ENCODE measurements around the gene SPEG. TPM values are rescaled to one million over a fixed set of nuclear protein-coding genes. Genes with fewer than 3 reads are reported as not detected.

The SPEG gene
- total and polyA plus RNA-seq, 2 of the 8 experiments (the other 6 are each of a cell fraction or from before 2014, with no cell fraction given) = 19.9 to 32.0 TPM

DNA sequence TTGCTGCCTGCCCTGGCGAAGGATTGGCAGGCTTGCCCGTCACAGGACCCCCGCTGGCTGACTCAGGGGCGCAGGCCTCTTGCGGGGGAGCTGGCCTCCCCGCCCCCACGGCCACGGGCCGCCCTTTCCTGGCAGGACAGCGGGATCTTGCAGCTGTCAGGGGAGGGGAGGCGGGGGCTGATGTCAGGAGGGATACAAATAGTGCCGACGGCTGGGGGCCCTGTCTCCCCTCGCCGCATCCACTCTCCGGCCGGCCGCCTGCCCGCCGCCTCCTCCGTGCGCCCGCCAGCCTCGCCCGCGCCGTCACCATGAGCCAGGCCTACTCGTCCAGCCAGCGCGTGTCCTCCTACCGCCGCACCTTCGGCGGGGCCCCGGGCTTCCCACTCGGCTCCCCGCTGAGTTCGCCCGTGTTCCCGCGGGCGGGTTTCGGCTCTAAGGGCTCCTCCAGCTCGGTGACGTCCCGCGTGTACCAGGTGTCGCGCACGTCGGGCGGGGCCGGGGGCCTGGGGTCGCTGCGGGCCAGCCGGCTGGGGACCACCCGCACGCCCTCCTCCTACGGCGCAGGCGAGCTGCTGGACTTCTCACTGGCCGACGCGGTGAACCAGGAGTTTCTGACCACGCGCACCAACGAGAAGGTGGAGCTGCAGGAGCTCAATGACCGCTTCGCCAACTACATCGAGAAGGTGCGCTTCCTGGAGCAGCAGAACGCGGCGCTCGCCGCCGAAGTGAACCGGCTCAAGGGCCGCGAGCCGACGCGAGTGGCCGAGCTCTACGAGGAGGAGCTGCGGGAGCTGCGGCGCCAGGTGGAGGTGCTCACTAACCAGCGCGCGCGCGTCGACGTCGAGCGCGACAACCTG is 16.3 kb upstream of the SPEG start, which contains the start of gene DES (continued):
- no peak for TF ChIP-seq KDM1A (IDR thresholded peaks at IDR 0.05; ENCODE audit: borderline replicate concordance, low read length)
- no peak for TF ChIP-seq JUND (IDR thresholded peaks at IDR 0.05; ENCODE audit: low read length)
- TF ChIP-seq POU5F1 (IDR thresholded peaks at IDR 0.05; ENCODE audit: low read depth, low read length) = no peak
- no peak for TF ChIP-seq CHD2 (IDR thresholded peaks at IDR 0.05; ENCODE audit: low read length)
- peak; percentile 5 to 16; a peak in 2 of 4 replicates for TF ChIP-seq RAD21 (IDR thresholded peaks at IDR 0.05 in 1 of 2, conservative IDR thresholded peaks at IDR 0.05 in 1 of 2; ENCODE audit: low read depth in 2 of 2, low read length in 2 of 2)
- no peak for TF ChIP-seq CBX8 (IDR thresholded peaks at IDR 0.05; ENCODE audit: borderline replicate concordance, low read depth, low read length)
- peak; percentile 93 for TF ChIP-seq KDM4A (IDR thresholded peaks at IDR 0.05; ENCODE audit: low read depth, low read length, severe bottlenecking)
- TF ChIP-seq RXRA (IDR thresholded peaks at IDR 0.05; ENCODE audit: insufficient read depth, low read depth, low read length) = no peak
- TF ChIP-seq, protein P1, sequence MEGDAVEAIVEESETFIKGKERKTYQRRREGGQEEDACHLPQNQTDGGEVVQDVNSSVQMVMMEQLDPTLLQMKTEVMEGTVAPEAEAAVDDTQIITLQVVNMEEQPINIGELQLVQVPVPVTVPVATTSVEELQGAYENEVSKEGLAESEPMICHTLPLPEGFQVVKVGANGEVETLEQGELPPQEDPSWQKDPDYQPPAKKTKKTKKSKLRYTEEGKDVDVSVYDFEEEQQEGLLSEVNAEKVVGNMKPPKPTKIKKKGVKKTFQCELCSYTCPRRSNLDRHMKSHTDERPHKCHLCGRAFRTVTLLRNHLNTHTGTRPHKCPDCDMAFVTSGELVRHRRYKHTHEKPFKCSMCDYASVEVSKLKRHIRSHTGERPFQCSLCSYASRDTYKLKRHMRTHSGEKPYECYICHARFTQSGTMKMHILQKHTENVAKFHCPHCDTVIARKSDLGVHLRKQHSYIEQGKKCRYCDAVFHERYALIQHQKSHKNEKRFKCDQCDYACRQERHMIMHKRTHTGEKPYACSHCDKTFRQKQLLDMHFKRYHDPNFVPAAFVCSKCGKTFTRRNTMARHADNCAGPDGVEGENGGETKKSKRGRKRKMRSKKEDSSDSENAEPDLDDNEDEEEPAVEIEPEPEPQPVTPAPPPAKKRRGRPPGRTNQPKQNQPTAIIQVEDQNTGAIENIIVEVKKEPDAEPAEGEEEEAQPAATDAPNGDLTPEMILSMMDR (IDR thresholded peaks at IDR 0.05; ENCODE audit: control extremely low read depth in 1 of 3, insufficient read depth in 1 of 3, low read depth in 1 of 3, low read length in 3 of 3) = peak in 1 of 3 experiments; percentile 26; a peak in 2 of 4 replicates
